ENCODE results near the gene ORM1.
"Not testable (repeated sequence)": the region's sequence is repeated elsewhere in the genome, so short reads cannot be mapped to it uniquely, and the experiment has no call there.

The ORM1 gene

GRCh38 chr9:114328937-114329624 is 6.2 kb downstream of the ORM1 start:
- DNase-seq: not testable (repeated sequence)

- not testable (repeated sequence) for DNase-seq
Observed at GRCh38 chr9:114329625-114330022, 6.7 kb downstream of the ORM1 start, which contains the start of gene ORM2. Gene ORM2, plus strand, starts transcription at chr9:114329869. Its CDS starts 36 bp downstream, at chr9:114329905.

GRCh38 chr9:114330636-114331035 is 7.7 kb downstream of the ORM1 start:
- DNase-seq: no peak

- not testable (repeated sequence) for DNase-seq
Observed at GRCh38 chr9:114331229-114332195, 8.6 kb downstream of the ORM1 start.

GRCh38 chr9:114332474-114333040 is 9.7 kb downstream of the ORM1 start:
- DNase-seq: not testable (repeated sequence)

- DNase-seq: not testable (repeated sequence)
Observed at GRCh38 chr9:114333718-114334117, 10.8 kb downstream of the ORM1 start.

GRCh38 chr9:114334490-114334889 is 11.6 kb downstream of the ORM1 start:
- DNase-seq: no peak

GRCh38 chr9:114335745-114336144 is 12.8 kb downstream of the ORM1 start:
- no peak for DNase-seq

- no peak for DNase-seq
Observed at GRCh38 chr9:114336157-114336556, 13.3 kb downstream of the ORM1 start.

- DNase-seq: no peak
Observed at GRCh38 chr9:114336699-114337395, 13.9 kb downstream of the ORM1 start.

GRCh38 chr9:114338187-114338586 is 15.3 kb downstream of the ORM1 start:
- DNase-seq: no peak

GRCh38 chr9:114339130-114339908 is 16.4 kb downstream of the ORM1 start:
- DNase-seq: peak; percentile 57

- no peak for DNase-seq
Observed at GRCh38 chr9:114341152-114341830, 18.4 kb downstream of the ORM1 start.

GRCh38 chr9:114341991-114342390 is 19.1 kb downstream of the ORM1 start:
- no peak for DNase-seq

GRCh38 chr9:114342755-114343440 is 20.0 kb downstream of the ORM1 start:
- DNase-seq: no peak

- DNase-seq: no peak
Observed at GRCh38 chr9:114343471-114344187, 20.7 kb downstream of the ORM1 start.

GRCh38 chr9:114344188-114344566 is 21.3 kb downstream of the ORM1 start:
- no peak for DNase-seq

GRCh38 chr9:114344692-114345091 is 21.8 kb downstream of the ORM1 start:
- DNase-seq: no peak

GRCh38 chr9:114345493-114346065 is 22.7 kb downstream of the ORM1 start:
- no peak for DNase-seq

GRCh38 chr9:114346146-114346545 is 23.2 kb downstream of the ORM1 start:
- no peak for DNase-seq
